Measurements from ENCODE around the gene SLC24A5.

DNA sequence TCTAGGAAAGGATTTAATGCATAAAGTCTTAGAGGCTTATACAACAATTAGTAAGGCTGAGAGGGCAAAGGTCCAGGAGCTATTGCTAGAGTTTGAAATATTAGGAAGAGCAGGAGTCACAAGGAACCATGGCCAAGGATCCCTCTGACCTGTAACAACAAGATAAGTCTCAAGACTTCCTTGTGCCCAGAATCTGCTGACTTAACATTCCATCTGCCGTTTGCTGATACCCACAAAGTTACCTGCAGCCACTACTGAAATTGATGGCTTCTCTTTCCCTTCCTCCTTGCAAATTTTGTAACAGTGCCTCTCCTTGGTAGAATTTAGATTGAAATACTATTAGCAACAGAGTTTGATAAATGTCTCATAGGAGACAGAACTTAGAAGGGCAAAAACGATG lies 62.0 kb downstream of the SLC24A5 start:
- TF ChIP-seq, protein P1, sequence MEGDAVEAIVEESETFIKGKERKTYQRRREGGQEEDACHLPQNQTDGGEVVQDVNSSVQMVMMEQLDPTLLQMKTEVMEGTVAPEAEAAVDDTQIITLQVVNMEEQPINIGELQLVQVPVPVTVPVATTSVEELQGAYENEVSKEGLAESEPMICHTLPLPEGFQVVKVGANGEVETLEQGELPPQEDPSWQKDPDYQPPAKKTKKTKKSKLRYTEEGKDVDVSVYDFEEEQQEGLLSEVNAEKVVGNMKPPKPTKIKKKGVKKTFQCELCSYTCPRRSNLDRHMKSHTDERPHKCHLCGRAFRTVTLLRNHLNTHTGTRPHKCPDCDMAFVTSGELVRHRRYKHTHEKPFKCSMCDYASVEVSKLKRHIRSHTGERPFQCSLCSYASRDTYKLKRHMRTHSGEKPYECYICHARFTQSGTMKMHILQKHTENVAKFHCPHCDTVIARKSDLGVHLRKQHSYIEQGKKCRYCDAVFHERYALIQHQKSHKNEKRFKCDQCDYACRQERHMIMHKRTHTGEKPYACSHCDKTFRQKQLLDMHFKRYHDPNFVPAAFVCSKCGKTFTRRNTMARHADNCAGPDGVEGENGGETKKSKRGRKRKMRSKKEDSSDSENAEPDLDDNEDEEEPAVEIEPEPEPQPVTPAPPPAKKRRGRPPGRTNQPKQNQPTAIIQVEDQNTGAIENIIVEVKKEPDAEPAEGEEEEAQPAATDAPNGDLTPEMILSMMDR (conservative IDR thresholded peaks at IDR 0.05; ENCODE audit: low read length), result no peak
- no peak for TF ChIP-seq EZH2phosphoT487 (IDR thresholded peaks at IDR 0.05; ENCODE audit: borderline replicate concordance, low read depth, low read length)

Data from OCI-LY7 (cell line).